Ramos (cell line): ENCODE results near the gene ZC3HAV1.
"Not testable (repeated sequence)": the region's sequence is repeated elsewhere in the genome, so short reads cannot be mapped to it uniquely, and the experiment has no call there.

Source experiments
- in situ Hi-C: fragments of 300-500 bp; cut with MboI; formaldehyde crosslinking; loops from one replicate; pipeline ENCODE4 v1.14.3; 2022; ENCODE audit warnings: low sequenced_read_pairs; ENCODE audit not compliant: unreplicated experiment

The ZC3HAV1 gene

GRCh38 chr7:139114018-139114417 lies 4.5 kb upstream of the ZC3HAV1 start:
- in situ Hi-C loops: no loop called here

- in situ Hi-C loops: no loop called here
These were observed 3.3 kb upstream of the ZC3HAV1 start for GRCh38 chr7:139112741-139113250.

- in situ Hi-C loops: no loop called here
These were observed 2.8 kb upstream of the ZC3HAV1 start for GRCh38 chr7:139112316-139112715.

- in situ Hi-C loops: no loop called here
These were observed 2.3 kb upstream of the ZC3HAV1 start for GRCh38 chr7:139111811-139112301.

- in situ Hi-C loops: no loop called here
These were observed 1.6 kb upstream of the ZC3HAV1 start for GRCh38 chr7:139111147-139111546.

- in situ Hi-C loops: no loop called here
These were observed 477 bp upstream of the ZC3HAV1 start for GRCh38 chr7:139109983-139110411.

GRCh38 chr7:139108266-139109187 lies 993 bp downstream of the ZC3HAV1 start:
- in situ Hi-C loops: no loop called here

- in situ Hi-C loops: no loop called here
These were observed 2.6 kb downstream of the ZC3HAV1 start for GRCh38 chr7:139106959-139107358.

GRCh38 chr7:139106227-139106626 lies 3.3 kb downstream of the ZC3HAV1 start:
- in situ Hi-C loops: not testable (repeated sequence)

GRCh38 chr7:139105484-139105883 lies 4.0 kb downstream of the ZC3HAV1 start:
- in situ Hi-C loops: no loop called here

- in situ Hi-C loops: no loop called here
These were observed 5.4 kb downstream of the ZC3HAV1 start for GRCh38 chr7:139104091-139104450.

- in situ Hi-C loops: no loop called here
These were observed 6.3 kb downstream of the ZC3HAV1 start for GRCh38 chr7:139103057-139103815.

GRCh38 chr7:139101637-139102158 lies 7.8 kb downstream of the ZC3HAV1 start:
- in situ Hi-C loops: not testable (repeated sequence)

- in situ Hi-C loops: loop anchor here (25.0 kb wide), 1 partner anchor 1112 kb away; no protein-coding TSS in a partner anchor
These were observed 10.2 kb downstream of the ZC3HAV1 start for GRCh38 chr7:139099172-139099947.

- in situ Hi-C loops: loop anchor here (25.0 kb wide), 1 partner anchor 1108 kb away; no protein-coding TSS in a partner anchor
These were observed 14.3 kb downstream of the ZC3HAV1 start for GRCh38 chr7:139095194-139095659.

GRCh38 chr7:139094596-139094995 lies 14.9 kb downstream of the ZC3HAV1 start:
- in situ Hi-C loops: loop anchor here (25.0 kb wide), 1 partner anchor 1107 kb away; no protein-coding TSS in a partner anchor

- in situ Hi-C loops: loop anchor here (25.0 kb wide), 1 partner anchor 1107 kb away; no protein-coding TSS in a partner anchor
These were observed 15.5 kb downstream of the ZC3HAV1 start for GRCh38 chr7:139094030-139094429.

GRCh38 chr7:139093512-139093911 lies 16.0 kb downstream of the ZC3HAV1 start:
- in situ Hi-C loops: loop anchor here (25.0 kb wide), 1 partner anchor 1106 kb away; no protein-coding TSS in a partner anchor

- in situ Hi-C loops: loop anchor here (25.0 kb wide), 1 partner anchor 1105 kb away; no protein-coding TSS in a partner anchor
These were observed 17.3 kb downstream of the ZC3HAV1 start for GRCh38 chr7:139092090-139092796.
